ENCODE results near the gene FBXO45. TPM values are rescaled to one million over a fixed set of nuclear protein-coding genes. Genes with fewer than 3 reads are reported as not detected.
A peak's percentile ranks its signal among the peaks of the same experiment; 100 is the strongest.
"Not testable (repeated sequence)": the region's sequence is repeated elsewhere in the genome, so short reads cannot be mapped to it uniquely, and the experiment has no call there.

FBXO45 gene
- total RNA-seq, 3 donors from 2014 or later (not counting 1 experiment from before 2014, with no cell fraction given): 3.2 to 7.9 (median 7.8) TPM

DNA sequence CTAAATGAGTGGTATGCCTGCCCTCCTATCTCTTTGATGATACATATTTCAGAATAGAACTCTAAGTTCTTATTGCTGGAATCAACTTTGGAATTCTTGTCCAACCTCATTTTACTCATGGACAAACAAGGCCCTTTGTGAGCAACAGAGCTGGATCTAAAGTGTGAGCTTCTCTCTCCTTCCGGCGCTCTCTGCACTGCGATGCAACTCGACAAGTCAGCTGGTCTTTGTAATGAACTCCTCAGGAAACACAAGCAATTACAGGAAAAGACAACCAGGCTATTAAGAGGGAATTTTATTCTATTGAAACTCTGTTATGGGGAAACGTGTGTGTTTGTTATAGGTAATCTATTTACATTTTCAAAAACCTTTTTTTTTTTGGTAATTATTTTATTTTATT is 50.8 kb downstream of the FBXO45 start:
- Mint-ChIP-seq H3K27me3 (ENCODE audit: low read depth in 2 of 2) (no peaks in the 10 kb centered on the region), H3K4me3 (no peak overlapping the region), H3K36me3 (no peaks in the 10 kb centered on the region), H3K4me1 (peaks cover 19 to 22% of the 10 kb centered on the region in 2 donors), H3K27ac (peak overlapping the region in 1 of 2 donors; percentile 11), H3K9me3 (no peaks in the 10 kb centered on the region)
- DNase-seq (no peak), ATAC-seq (no peak)
- H3K27ac ChIP-seq (ENCODE audit: low read length): no peak overlapping the region
- TF ChIP-seq CTCF (IDR thresholded peaks at IDR 0.05): no peak
- no peaks in the 10 kb centered on the region for H3K36me3 ChIP-seq (ENCODE audit: control insufficient read depth, insufficient read depth, low read length)
- H3K4me1 ChIP-seq (ENCODE audit: control insufficient read depth, insufficient read depth, low read length): peaks cover 20% of the 10 kb centered on the region
- H3K9me3 ChIP-seq (ENCODE audit: control insufficient read depth, insufficient read depth, low read length): no peaks in the 10 kb centered on the region
- no peak overlapping the region for H3K4me3 ChIP-seq (ENCODE audit: low read length)
- intact Hi-C loops (cut with micrococcal nuclease): no loop called here
- no peaks in the 10 kb centered on the region for H3K27me3 ChIP-seq (ENCODE audit: control insufficient read depth, insufficient read depth, low read length)
- 59% methylated on average over 4 of the region's 5 CpGs for WGBS (ENCODE audit: insufficient coverage)

DNA sequence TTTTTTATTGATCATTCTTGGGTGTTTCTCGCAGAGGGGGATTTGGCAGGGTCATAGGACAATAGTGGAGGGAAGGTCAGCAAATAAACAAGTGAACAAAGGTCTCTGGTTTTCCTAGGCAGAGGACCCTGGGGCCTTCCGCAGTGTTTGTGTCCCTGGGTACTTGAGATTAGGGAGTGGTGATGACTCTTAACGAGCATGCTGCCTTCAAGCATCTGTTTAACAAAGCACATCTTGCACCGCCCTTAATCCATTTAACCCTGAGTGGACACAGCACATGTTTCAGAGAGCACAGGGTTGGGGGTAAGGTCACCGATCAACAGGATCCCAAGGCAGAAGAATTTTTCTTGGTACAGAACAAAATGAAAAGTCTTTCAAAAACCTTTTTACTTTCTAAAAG is 51.2 kb downstream of the FBXO45 start:
- H3K9me3 Mint-ChIP-seq; H3K27me3 Mint-ChIP-seq (ENCODE audit: low read depth in 2 of 2); H3K36me3 Mint-ChIP-seq; H3K27me3 ChIP-seq (ENCODE audit: control insufficient read depth, insufficient read depth, low read length); H3K36me3 ChIP-seq (ENCODE audit: control insufficient read depth, insufficient read depth, low read length); DNase-seq; H3K9me3 ChIP-seq (ENCODE audit: control insufficient read depth, insufficient read depth, low read length); ATAC-seq; H3K4me3 ChIP-seq (ENCODE audit: low read length); intact Hi-C loops (cut with micrococcal nuclease); H3K27ac ChIP-seq (ENCODE audit: low read length): not testable (repeated sequence)
- Mint-ChIP-seq H3K27ac (peak overlapping the region; percentile 58 to 71), H3K4me3 (peak overlapping the region; percentile 56), H3K4me1 (peaks cover 23 to 26% of the 10 kb centered on the region in 2 donors)
- WGBS (ENCODE audit: insufficient coverage): no CpG with 5 or more reads among the region's 5 CpGs
- H3K4me1 ChIP-seq (ENCODE audit: control insufficient read depth, insufficient read depth, low read length): peaks cover 23% of the 10 kb centered on the region

- ATAC-seq (peak; percentile 18 to 75 (median 72)), DNase-seq (peak in 1 of 2 donors; percentile 46)
- peak overlapping the region; percentile 58 to 71 for H3K27ac Mint-ChIP-seq
- intact Hi-C loops (cut with micrococcal nuclease): no loop called here
- Histone ChIP-seq H3K4me1 (ENCODE audit: control insufficient read depth, insufficient read depth, low read length) (peaks cover 28% of the 10 kb centered on the region), H3K27me3 (ENCODE audit: control insufficient read depth, insufficient read depth, low read length) (no peaks in the 10 kb centered on the region), H3K27ac (ENCODE audit: low read length) (peak overlapping the region; percentile 35), H3K36me3 (ENCODE audit: control insufficient read depth, insufficient read depth, low read length) (no peaks in the 10 kb centered on the region), H3K9me3 (ENCODE audit: control insufficient read depth, insufficient read depth, low read length) (no peaks in the 10 kb centered on the region), H3K4me3 (ENCODE audit: low read length) (no peak overlapping the region)
- H3K36me3 Mint-ChIP-seq: no peaks in the 10 kb centered on the region
- peaks cover 29 to 31% of the 10 kb centered on the region in 2 donors for H3K4me1 Mint-ChIP-seq
- 76% methylated on average over 10 of the region's 10 CpGs for WGBS (ENCODE audit: insufficient coverage)
- H3K4me3 Mint-ChIP-seq: peak overlapping the region; percentile 56
- H3K9me3 Mint-ChIP-seq: no peaks in the 10 kb centered on the region
- no peak for TF ChIP-seq CTCF (IDR thresholded peaks at IDR 0.05)
- no peaks in the 10 kb centered on the region for H3K27me3 Mint-ChIP-seq (ENCODE audit: low read depth in 2 of 2)
Observed at GRCh38 chr3:196620161-196620604, 51.7 kb downstream of the FBXO45 start.

GRCh38 chr3:196620684-196621083 is 52.2 kb downstream of the FBXO45 start:
- Mint-ChIP-seq H3K27me3 (ENCODE audit: low read depth in 2 of 2) (no peaks in the 10 kb centered on the region), H3K4me1 (peaks cover 33 to 35% of the 10 kb centered on the region in 2 donors), H3K27ac (peak overlapping the region; percentile 58 to 71), H3K9me3 (no peaks in the 10 kb centered on the region), H3K36me3 (no peaks in the 10 kb centered on the region), H3K4me3 (no peak overlapping the region)
- WGBS (ENCODE audit: insufficient coverage): 73% methylated on average over 2 of the region's 2 CpGs
- H3K4me3 ChIP-seq (ENCODE audit: low read length): no peak overlapping the region
- ATAC-seq: no peak
- no peaks in the 10 kb centered on the region for H3K9me3 ChIP-seq (ENCODE audit: control insufficient read depth, insufficient read depth, low read length)
- no peak overlapping the region for H3K27ac ChIP-seq (ENCODE audit: low read length)
- peaks cover 34% of the 10 kb centered on the region for H3K4me1 ChIP-seq (ENCODE audit: control insufficient read depth, insufficient read depth, low read length)
- intact Hi-C loops (cut with micrococcal nuclease): no loop called here
- TF ChIP-seq CTCF (IDR thresholded peaks at IDR 0.05): no peak
- no peak for DNase-seq
- H3K27me3 ChIP-seq (ENCODE audit: control insufficient read depth, insufficient read depth, low read length): no peaks in the 10 kb centered on the region
- no peaks in the 10 kb centered on the region for H3K36me3 ChIP-seq (ENCODE audit: control insufficient read depth, insufficient read depth, low read length)

All from natural killer cell (primary cell).